GM10248 (cell line): ENCODE results near the gene SERPIND1.

Experiments
- CTCF ChIA-PET: fragments of 300-600 bp; sonication (Branson Sonifier 250); formaldehyde crosslinking; extraction: SDS; loops from one replicate; lab custom pipeline; 2021; ENCODE audit warnings: antibody characterized with exemption; lab: Yijun Ruan, JAX
- POLR2A ChIA-PET: fragments of 350-650 bp; sonication (Branson Sonifier 250); formaldehyde crosslinking; extraction: SDS; loops from one replicate; lab custom pipeline; 2020; ENCODE audit warnings: antibody characterized with exemption; lab: Yijun Ruan, JAX
- DNase-seq: peaks from one replicate; pipeline ENCODE4 v3.0.0; 2012; ENCODE audit errors: extremely low spot score
- TF ChIP-seq, protein P1 (sequence below): IDR thresholded peaks from 2 replicates; pipeline ENCODE4 v1.5.1; 2012; ENCODE audit warnings: mild to moderate bottlenecking, low read depth; ENCODE audit errors: extremely low read depth, missing control alignments, control extremely low read depth

The SERPIND1 gene

GRCh38 chr22:20752873-20753272, 21.0 kb upstream of the SERPIND1 start:
- TF ChIP-seq, protein P1, sequence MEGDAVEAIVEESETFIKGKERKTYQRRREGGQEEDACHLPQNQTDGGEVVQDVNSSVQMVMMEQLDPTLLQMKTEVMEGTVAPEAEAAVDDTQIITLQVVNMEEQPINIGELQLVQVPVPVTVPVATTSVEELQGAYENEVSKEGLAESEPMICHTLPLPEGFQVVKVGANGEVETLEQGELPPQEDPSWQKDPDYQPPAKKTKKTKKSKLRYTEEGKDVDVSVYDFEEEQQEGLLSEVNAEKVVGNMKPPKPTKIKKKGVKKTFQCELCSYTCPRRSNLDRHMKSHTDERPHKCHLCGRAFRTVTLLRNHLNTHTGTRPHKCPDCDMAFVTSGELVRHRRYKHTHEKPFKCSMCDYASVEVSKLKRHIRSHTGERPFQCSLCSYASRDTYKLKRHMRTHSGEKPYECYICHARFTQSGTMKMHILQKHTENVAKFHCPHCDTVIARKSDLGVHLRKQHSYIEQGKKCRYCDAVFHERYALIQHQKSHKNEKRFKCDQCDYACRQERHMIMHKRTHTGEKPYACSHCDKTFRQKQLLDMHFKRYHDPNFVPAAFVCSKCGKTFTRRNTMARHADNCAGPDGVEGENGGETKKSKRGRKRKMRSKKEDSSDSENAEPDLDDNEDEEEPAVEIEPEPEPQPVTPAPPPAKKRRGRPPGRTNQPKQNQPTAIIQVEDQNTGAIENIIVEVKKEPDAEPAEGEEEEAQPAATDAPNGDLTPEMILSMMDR, result no peak
- ChIA-PET POLR2A (no interaction called here), CTCF (interaction anchor here (1.1 to 1.5 kb wide), 3 partner anchors 8 to 15 kb away, joined by 3 read pairs; no protein-coding TSS in a partner anchor)

GRCh38 chr22:20756846-20757245, 17.1 kb upstream of the SERPIND1 start:
- TF ChIP-seq, protein P1, result no peak
- no peak for DNase-seq
- ChIA-PET POLR2A (no interaction called here), CTCF (interaction anchor here (1.2 to 1.8 kb wide), 4 partner anchors 14 to 47 kb away, joined by 3 to 9 read pairs (median 4); no protein-coding TSS in a partner anchor)

More at GRCh38 chr22:20752873-20753272, 21.0 kb upstream of the SERPIND1 start:
- no peak for DNase-seq

DNA sequence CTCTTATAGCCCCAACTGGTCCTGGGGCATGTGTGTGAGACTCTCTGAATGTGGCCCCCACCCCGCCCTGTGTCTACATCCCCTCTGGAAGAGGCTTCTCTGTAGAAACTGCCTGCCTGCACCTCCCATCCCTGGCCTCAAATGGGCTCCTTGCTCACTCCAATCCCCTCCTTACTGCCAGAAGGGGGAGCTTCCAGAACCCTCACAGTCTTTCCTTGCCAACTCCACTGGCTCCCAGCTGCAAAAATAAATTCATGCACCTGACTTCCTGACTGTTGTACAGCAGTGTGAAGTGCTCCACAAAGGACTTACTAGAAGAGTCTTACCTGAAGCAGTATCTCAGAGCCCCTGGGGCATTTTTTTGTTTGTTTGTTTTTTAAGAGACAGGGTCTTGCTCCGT, 15.2 kb upstream of the SERPIND1 start:
- CTCF ChIA-PET, result interaction anchor here (1.9 kb wide), 1 partner anchor 17 kb away, joined by 6 read pairs; no protein-coding TSS in a partner anchor
- TF ChIP-seq, protein P1, result no peak
- POLR2A ChIA-PET, result no interaction called here
- DNase-seq, result no peak

DNA sequence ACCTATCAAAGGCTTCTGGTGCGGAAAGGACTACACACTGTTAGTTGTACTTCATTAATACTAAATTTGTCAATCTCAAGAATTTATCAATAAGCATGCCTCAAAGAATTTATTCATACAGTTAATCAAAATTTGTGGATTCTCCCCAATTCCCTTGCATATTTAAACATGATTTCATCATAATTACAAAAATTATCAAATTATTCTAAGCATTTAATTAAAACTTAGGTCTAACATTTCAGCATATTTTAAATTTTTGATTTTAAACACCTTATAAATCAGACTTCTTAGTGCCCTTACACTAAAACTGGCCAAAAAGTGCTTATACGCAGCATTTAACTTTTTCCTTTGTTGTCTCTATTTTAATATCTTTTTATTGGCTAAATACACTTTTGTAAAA, 13.8 kb upstream of the SERPIND1 start:
- ChIA-PET POLR2A (no interaction called here), CTCF (no interaction called here)
- DNase-seq, result no peak
- TF ChIP-seq, protein P1, result no peak

GRCh38 chr22:20761536-20761935, 12.4 kb upstream of the SERPIND1 start:
- no peak for DNase-seq
- TF ChIP-seq, protein P1, result no peak
- CTCF ChIA-PET, result interaction anchor here (0.9 to 2.2 kb wide), 4 partner anchors 9 to 197 kb away, joined by 3 to 9 read pairs (median 4); partner anchors contain the start of gene SERPIND1
- POLR2A ChIA-PET, result no interaction called here

GRCh38 chr22:20762233-20762796, 11.6 kb upstream of the SERPIND1 start:
- TF ChIP-seq, protein P1, result no peak
- POLR2A ChIA-PET, result no interaction called here
- CTCF ChIA-PET, result interaction anchor here (0.8 to 2.2 kb wide), 3 partner anchors 12 to 198 kb away, joined by 3 to 9 read pairs (median 4); no protein-coding TSS in a partner anchor
- DNase-seq, result no peak
